ENCODE results near the gene PLEKHG5. TPM values are rescaled to one million over a fixed set of nuclear protein-coding genes. Genes with fewer than 3 reads are reported as not detected.

Gene PLEKHG5
- total and polyA plus RNA-seq, 4 donors: 0.28 to 1.9 (median 1.1) TPM

GRCh38 chr1:6498576-6499111, 7.2 kb upstream of the PLEKHG5 start:
- no peak overlapping the region for H3K27ac ChIP-seq (ENCODE audit: low read depth in 1 of 2, low read length in 2 of 2)
- no peaks in the 10 kb centered on the region for H3K36me3 ChIP-seq (ENCODE audit: control insufficient read depth in 4 of 4, insufficient read depth in 3 of 4, low read depth in 1 of 4, low read length in 3 of 4)
- H3K9ac ChIP-seq (ENCODE audit: low read depth in 1 of 2, low read length in 2 of 2): no peak overlapping the region
- 84% methylated on average over 13 of the region's 13 CpGs for WGBS
- no peaks in the 10 kb centered on the region for H3K9me3 ChIP-seq (ENCODE audit: control insufficient read depth in 4 of 4, low read length in 3 of 4)
- no peaks in the 10 kb centered on the region for H3K27me3 ChIP-seq (ENCODE audit: control insufficient read depth in 4 of 4, insufficient read depth in 4 of 4, low read length in 3 of 4)
- H3K4me3 ChIP-seq (ENCODE audit: low read depth in 1 of 3, low read length in 3 of 3): no peak overlapping the region
- no peak for DNase-seq (ENCODE audit: low spot score)
- H3K4me1 ChIP-seq (ENCODE audit: control insufficient read depth in 4 of 4, insufficient read depth in 4 of 4, low read length in 3 of 4): peaks cover 2 to 14% (median 5%) of the 10 kb centered on the region in 4 donors
- no peak for TF ChIP-seq JUND (IDR thresholded peaks at IDR 0.05)
- no peak for TF ChIP-seq ATF3 (IDR thresholded peaks at IDR 0.05)
- no peak for TF ChIP-seq NR2F2 (IDR thresholded peaks at IDR 0.05)
- no peak for TF ChIP-seq RXRA (IDR thresholded peaks at IDR 0.05)
- TF ChIP-seq SP1 (IDR thresholded peaks at IDR 0.05): no peak
- TF ChIP-seq TAF1 (conservative IDR thresholded peaks at IDR 0.05): no peak
- no peak for TF ChIP-seq REST (IDR thresholded peaks at IDR 0.05)
- no peak for TF ChIP-seq HNF4G (IDR thresholded peaks at IDR 0.05)
- TF ChIP-seq YY1 (IDR thresholded peaks at IDR 0.05): no peak
- TF ChIP-seq CTCF (IDR thresholded peaks at IDR 0.05; ENCODE audit: low read depth, low read length, missing input control): no peak
- no peak for TF ChIP-seq MAX (IDR thresholded peaks at IDR 0.05)
- TF ChIP-seq EGR1 (IDR thresholded peaks at IDR 0.05; ENCODE audit: low read depth in 2 of 2): no peak
- no peak for TF ChIP-seq HNF4A (conservative IDR thresholded peaks at IDR 0.05)
- no peak for TF ChIP-seq ZBTB33 (IDR thresholded peaks at IDR 0.05)
- no peak for TF ChIP-seq FOXA2 (IDR thresholded peaks at IDR 0.05)
- no peak for TF ChIP-seq GABPA (IDR thresholded peaks at IDR 0.05 in 1 of 2, conservative IDR thresholded peaks at IDR 0.05 in 1 of 2)
- TF ChIP-seq FOXA1 (IDR thresholded peaks at IDR 0.05): no peak
- TF ChIP-seq RAD21 (IDR thresholded peaks at IDR 0.05): no peak
